ENCODE measurements around the gene GNLY.
"Not testable (repeated sequence)": the region's sequence is repeated elsewhere in the genome, so short reads cannot be mapped to it uniquely, and the experiment has no call there.

GNLY gene

DNA sequence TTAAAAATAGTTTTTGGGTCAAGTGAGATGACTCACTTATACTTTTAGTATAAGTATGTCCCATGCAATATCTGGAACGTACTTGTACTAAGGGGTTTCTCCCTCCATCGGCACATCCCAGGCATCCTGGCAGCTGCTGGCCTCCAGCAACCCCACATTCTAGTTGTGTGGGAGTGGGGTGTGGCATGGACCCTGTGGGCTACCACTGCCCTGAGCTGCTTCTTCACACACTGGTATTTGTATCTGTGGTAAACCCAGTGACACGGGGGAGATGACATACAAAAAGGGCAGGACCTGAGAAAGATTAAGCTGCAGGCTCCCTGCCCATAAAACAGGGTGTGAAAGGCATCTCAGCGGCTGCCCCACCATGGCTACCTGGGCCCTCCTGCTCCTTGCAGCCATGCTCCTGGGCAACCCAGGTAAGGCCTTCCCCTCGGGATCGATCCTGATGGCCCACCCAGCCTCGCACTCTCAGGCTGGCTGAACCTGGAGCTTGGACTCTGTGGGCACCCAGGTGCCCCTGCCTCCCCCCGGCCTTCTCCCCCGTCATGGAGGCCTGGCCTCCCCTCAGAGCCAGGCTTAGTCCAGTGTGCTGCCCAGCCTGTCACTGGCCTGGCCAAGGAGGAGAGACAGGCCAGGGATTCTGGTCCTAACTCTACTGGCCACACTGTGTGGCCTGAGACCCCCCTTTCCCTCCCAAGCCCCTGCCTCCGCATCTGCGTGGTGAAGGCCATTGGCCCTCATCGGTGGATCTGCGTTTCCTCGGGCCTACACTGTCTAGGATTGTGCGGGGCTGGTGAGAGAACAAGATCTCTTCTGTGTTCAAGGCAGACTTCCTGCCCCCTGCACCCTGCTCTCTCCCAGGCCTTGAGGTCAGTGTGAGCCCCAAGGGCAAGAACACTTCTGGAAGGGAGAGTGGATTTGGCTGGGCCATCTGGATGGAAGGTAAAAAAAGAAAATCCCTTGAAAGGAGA lies at the start of gene GNLY:
Gene GNLY, plus strand, starts transcription at position 307 of the 974 bp plus-strand sequence. Its CDS starts 61 bp downstream, at position 368.
- DNase-seq (ENCODE audit: low read depth, low spot score) = no peak

DNA sequence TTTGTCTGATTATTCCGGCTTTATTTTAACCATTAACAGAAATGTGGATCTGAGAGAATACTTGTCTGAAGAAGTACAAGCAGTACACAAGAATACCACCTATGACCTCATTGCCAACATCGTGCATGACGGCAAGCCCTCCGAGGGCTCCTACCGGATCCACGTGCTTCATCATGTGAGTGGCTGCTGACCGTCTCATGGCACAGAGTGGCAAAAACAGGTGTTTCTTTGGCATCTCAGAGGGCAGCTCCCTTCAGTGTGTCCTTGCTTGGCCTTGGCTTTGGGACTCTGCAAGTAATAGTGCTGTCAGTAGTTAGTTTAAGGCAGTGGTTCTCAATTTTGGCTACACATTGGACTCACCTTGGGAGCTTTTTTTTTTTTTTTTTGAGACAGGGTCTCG lies 49.2 kb upstream of the GNLY start:
- DNase-seq (ENCODE audit: low read depth, low spot score) = no peak

DNA sequence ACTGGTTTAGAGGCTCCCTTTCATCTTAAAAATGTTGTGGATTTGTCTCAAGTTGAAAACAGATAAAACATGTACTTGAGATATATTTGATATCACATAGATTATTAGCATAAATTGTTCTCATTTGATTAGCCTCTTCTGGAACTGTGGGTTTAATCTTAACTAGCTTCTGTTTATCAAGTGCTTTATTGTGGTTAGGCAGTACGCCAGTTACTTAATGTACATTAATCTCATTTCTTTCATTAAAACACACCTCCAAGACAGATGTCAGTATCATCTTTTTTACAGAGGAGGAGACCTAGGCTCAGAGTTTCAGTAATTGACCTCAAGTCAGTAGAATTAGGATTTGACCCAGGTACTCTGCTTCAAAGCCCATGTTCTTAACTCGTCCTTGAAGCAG lies 48.0 kb upstream of the GNLY start:
- DNase-seq (ENCODE audit: low read depth, low spot score) = no peak

DNA sequence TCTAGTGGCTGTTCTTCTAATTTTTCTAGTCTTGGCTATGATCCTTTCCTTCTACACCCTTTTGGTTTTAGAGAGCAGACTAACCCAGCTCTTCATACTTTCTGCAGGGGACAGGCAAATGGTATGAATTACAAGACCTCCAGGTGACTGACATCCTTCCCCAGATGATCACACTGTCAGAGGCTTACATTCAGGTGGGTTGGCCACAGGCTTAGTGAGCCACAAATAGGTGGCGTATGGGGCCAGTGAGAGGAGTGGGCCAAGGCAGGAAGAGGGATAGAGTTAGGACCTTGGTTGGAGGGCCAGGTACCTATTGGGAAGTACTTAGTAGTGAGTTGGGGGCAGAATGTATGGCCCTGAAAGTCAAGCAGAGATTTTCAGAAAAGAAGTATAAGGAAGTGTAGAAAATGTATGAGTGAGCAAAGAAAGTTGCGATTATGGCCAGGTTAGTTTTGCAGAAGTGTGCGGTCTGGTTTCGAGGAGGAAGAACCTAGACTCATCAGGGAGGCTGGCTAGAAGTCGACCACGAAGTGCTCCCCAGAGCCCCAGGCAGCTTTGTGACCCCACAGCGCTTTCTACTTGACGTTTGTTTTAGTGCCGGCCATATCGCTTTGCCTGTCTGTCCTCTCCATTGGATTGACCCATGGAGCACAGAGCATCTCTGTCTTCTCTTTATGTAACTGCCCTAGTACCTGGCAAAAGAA lies 46.2 kb upstream of the GNLY start:
- no peak for DNase-seq (ENCODE audit: low read depth, low spot score)

DNA sequence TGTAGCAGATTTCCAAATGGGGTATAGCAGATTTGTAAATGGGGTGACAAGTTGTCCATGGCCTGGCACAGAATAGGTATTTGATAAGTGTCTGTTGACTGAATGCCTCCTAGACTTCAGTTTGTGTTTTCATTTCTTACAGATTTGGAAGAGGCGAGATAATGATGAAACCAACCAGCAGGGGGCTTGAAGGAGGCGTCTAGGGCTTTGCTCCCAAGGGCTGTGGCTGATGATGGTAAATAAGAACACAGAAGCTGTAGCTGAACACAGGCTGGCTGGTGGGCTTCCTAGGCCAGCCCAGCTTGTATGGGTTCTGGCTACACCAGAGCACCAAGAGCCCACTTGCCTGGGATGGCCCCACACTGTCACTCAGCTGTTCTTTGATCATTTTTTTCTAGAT lies 45.5 kb upstream of the GNLY start:
- DNase-seq (ENCODE audit: low read depth, low spot score) = peak; percentile 30

DNA sequence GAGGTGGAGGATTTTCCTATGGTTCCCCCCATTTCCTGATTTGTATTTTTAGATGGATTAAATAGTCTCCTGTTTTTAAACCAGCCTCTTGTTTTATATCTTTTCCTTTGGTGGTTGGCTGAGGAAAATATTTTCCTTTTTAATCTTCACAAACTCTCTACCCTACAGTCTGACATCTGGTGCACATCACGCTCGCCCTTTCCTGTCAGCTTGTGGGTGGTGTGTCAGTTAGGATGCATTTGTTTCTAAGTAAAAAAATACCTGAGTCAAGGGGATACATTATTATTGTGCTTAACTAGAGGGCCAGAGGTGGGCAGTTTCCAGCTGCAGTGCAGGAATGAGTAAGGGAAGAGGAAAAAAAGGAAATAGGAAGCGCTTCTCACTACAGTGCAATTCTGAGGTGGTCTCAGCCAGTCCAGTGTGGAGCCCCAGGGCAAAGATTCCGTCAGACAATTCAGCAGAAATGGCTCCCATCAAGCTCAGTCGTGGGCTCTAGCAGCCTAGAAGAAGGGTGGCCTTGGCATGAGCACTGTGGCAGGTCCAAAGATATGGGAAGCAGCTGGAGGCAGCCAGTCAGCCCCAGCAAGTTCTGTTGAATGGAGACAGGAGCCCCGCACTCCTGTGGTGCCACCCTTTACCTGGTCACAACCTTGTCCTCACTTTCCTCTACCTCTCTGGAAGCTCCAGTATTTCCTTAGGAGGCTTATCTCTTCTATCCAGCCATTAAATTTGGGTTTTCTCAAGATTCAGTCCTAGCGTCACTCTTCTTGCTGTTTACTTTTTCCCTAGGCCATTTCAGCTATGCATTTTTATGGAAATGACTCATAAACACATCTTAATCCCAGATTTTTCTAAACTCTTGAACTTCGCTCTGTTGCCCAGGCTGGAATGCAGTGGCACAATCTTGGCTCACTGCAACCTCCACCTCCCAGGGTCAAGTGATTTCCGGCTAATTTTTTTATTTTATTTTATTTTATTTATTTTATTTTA lies 44.7 kb upstream of the GNLY start:
- no peak for DNase-seq (ENCODE audit: low read depth, low spot score)

DNA sequence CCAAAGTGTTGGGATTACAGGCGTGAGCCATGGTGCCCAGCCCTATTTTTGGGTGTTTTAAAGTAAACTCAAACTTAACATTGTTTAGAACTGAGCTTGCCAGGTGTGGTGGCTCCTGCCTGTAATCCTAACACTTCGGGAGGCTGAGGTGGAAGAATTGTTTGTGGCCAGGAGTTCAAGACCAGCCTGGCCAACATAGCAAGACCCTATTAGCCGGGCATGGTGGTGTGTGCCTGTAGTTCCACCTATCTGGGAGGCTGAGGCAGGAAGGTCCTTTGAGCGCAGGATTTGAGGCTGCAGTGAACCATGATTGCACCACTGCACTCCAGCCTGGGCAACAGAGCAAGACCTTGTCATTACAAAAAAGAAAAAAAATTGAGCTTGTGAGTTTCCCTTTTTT lies 43.7 kb upstream of the GNLY start:
- no peak for DNase-seq (ENCODE audit: low read depth, low spot score)

DNA sequence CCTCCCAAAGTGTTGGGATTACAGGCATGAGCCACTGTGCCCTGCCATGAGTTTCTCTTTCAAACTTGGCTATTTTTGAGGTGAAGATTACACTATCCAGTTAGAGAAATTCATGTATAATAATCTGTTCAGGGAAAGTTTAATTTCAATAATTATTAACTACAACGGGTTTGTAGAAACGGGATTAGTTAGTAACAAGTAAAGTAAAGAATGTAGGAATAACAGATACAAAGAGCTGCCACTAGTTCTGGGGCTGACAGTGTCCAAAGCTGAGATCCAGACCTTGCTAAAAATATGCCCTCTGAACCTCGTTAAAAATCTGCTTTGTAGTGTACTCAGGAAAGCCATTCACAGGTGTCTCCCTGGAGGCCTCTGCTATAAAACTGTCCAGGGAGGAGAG lies 43.1 kb upstream of the GNLY start:
- no peak for DNase-seq (ENCODE audit: low read depth, low spot score)

DNA sequence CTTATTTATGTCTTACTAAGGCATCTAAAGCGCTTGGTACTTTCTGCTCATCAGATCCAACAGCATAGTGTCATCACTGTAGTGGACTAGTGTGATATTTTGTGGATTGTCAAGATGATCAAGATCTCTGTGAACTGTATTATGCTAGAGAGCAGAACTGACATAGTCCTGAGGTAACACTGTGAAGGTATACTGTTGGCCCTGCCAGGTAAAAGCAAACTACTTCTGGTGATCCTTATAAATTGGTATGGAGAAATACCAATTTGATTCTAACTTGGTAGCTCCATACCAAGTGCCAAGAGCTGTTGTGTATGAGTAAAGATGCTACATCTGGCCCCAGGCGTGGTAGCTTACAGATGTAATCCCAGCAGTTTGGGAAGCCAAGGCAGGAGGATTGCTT lies 42.1 kb upstream of the GNLY start:
- DNase-seq (ENCODE audit: low read depth, low spot score) = no peak

DNA sequence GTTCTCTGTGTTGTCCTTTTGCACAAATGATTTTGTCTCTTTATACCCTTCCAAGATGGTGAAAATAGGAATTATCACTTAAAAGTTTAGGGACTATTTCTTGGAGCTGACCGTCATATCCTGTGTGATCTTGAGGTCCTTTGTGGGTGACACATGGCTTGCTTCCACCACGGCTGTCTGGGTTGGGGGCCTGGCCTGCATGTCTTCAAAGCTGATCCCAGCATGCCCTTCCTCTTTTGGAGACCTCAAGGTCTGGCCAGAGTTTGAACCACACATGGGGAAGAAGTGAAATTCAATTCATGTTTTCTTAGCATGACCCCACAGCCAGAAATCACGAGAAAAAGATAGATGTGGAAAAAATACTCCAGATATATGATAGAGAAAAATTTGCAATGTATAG lies 40.2 kb upstream of the GNLY start:
- DNase-seq (ENCODE audit: low read depth, low spot score) = no peak

DNA sequence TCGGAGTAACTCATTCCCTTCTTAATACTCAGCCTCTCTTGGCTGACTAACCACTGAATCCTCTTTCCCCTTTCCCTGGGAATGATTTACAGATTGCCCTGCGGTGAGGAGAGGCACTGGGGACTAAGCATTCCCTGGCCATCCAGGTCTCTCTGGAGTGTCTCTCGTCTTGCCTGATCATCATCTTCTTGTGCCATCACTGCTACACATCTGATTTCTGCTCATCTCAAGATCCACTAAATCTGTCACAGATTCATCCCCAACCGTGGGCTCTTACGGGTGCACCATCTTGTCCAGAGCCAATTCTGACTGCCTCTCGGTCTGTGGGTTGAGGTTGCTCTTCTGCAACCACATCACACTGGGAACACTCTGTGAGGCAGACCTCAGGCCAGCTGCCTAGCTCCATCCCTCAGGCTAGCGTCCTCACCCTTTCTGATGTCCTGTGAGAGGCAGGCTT lies 38.2 kb upstream of the GNLY start:
- no peak for DNase-seq (ENCODE audit: low read depth, low spot score)

DNA sequence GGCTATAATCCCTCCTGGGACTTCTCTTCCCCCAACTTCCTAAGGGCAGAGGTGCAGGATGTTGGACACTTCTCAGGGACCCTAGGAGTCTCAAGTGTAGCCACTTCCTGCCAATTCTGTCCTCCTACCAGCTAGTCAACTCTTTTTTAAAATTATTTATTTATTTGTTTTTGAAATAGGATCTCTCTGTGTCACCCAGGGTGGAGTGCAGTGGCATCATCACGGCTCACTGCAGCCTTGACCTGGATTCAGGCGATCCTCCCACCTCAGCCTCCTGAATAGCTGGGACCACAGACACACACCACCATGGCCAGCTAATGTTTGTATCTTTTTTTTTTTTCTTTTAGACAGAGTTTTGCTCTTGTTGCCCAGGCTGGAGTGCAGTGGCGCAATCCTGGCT lies 37.7 kb upstream of the GNLY start:
- DNase-seq (ENCODE audit: low read depth, low spot score) = no peak

DNA sequence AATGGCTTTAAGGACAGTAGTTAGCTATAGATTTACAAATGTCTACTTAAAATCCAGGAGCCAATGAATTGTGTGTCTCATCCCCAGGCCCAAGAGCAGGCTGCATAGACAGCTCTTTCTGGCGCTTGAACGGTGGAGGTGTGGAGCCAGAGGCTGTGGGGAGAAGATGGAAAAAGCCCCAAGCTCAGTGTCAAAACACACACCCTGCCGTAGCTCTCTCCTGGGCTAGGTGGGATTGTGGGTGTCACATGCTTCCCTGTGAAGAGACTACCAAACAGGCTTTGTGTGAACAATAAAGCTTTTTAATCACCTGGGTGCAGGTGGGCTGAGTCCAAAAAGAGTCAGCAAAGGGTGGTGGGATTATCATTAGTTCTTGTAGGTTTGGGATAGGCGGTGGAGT lies 36.8 kb upstream of the GNLY start:
- DNase-seq (ENCODE audit: low read depth, low spot score) = not testable (repeated sequence)

DNA sequence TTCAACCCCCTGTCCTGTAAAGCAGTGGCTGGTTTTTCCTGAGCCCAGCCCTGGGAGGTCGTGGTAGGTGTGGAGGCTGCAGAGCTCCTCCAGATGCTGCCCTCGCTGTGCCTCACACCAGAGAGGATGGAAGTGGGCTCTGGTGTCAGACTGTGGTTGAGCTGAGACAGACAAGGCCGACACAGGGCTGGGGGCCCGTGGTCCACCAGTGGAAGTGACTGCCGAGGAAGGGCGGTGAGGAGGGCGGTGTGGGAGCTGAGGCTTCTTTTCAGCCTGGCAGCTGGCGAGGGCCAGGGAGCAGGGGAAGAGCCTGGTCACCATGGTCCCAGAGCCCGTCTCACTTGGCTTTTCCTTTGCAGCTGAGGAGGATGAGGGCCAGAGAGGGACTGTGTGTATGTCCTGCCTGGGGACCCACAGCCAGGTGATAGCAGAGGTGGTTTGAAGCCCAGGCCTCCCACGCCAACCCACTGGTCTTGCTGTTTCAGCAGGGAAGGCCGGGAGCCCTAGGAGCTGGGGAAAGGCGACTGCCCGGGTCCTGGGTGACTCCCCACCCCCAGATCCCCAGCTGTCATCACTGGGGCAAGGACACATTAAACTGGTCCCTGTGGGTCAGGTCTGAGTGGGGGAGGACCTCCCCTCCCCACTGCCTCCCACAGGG lies 34.7 kb upstream of the GNLY start:
- no peak for DNase-seq (ENCODE audit: low read depth, low spot score)

DNA sequence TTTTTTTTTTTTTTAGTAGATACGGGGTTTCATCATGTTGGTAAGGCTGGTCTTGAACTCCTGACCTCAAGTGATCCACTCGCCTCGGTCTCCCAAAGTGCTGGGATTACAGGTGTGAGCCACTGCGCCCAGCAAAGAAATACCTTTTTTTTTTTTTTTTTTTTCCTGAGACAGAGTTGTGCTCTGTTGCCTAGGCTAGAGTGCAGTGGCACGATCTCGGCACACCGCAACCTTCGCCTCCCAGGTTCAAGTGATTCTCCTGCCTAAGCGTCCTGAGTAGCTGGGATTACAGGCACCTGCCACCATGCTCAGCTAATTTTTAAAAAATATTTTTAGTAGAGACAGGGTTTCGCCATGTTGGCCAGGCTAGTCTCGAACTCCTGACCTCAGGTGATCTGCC lies 33.9 kb upstream of the GNLY start:
- not testable (repeated sequence) for DNase-seq (ENCODE audit: low read depth, low spot score)

DNA sequence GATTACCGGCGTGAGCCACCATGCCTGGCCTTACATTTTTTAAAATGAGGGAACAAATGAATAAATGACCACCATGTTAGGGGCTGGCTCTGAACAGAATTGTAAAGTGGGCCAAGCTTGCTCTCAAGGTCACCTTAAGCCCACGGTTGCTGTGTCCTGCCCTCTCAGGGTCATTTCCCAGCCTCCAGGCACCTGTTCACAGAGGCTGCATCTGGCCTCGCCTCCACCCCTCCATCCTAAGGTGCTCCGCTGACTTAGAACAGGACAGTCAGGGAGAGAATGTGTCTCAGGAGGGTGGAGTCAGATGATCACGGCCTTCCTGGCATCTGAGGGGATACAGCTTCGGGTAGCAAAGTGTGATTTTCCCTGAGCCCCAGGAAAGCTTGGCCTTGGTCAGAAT lies 33.4 kb upstream of the GNLY start:
- no peak for DNase-seq (ENCODE audit: low read depth, low spot score)

DNA sequence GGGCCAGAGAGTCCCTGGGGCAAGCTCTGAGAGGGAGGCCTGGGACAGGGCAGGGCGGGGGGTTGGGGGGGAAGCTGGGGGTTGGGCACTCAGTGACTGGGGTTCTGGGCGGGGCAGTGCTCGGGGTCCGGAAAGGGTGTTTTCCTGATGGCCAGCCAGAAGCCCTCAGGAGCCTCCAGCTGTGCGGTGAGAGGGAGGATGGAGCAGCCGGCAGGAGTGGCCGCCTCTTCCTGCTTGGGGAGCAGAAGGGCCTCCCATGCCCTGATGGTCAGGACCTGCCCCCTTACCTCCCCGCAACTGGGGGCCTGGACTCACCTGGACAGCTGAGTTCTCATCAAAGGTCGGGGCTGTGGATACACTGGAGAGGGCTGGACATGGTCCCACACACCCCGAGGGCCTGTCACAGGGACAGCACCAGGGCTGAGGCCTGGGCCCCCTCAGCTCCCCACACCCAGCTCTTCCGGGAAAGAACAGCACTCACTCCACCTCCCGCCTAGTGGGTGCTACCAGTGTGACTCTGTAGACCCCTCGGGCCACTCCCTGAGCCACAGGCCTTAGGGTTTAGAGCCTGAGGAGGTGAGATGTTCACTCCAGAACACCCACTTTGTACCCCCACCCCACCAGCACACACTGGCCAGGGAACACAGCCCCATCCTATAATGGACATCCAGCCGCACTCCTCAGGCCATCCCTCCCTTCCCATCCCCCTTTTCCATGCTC lies 32.9 kb upstream of the GNLY start:
- no peak for DNase-seq (ENCODE audit: low read depth, low spot score)

DNA sequence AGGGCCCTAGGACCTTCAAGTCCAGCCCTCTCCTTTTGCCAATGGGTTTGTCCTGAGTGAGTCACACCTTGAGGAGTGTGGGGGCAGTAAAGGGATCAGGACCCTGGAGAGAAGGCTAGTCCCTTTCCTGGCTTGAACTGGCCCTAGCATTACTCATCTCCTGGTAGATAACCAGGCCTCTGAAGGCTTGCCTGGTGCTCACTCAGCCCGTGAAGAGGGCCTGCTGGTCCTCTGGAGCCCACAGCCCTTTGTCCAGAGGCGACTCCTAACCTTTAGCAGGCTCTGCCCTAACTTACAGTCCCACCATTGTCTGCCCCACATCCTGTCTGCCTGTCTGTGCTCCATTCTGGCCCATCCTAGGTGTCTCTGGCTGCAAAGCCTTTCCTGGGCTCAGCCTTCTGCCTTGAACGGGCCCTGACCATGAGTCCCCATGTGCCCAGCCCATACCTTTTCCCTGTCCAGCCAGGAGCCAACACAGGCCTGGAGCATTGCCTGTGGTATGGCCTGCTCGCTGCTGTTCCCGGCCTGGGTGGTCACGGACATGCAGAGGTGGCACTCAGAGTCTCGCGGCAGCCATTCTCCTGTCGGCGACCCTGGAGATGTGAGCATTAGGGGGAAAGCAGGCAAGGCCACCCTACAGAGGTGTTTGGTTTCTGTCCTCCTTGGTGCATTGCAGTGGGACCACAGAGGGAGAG lies 31.1 kb upstream of the GNLY start:
- peak; percentile 77 for DNase-seq (ENCODE audit: low read depth, low spot score)
